ENCODE results near the gene KRT26. TPM values are rescaled to one million over a fixed set of nuclear protein-coding genes. Genes with fewer than 3 reads are reported as not detected.

The KRT26 gene
- polyA plus RNA-seq, 2 of the 4 experiments (the other 2 are of a cell fraction), result not detected

DNA sequence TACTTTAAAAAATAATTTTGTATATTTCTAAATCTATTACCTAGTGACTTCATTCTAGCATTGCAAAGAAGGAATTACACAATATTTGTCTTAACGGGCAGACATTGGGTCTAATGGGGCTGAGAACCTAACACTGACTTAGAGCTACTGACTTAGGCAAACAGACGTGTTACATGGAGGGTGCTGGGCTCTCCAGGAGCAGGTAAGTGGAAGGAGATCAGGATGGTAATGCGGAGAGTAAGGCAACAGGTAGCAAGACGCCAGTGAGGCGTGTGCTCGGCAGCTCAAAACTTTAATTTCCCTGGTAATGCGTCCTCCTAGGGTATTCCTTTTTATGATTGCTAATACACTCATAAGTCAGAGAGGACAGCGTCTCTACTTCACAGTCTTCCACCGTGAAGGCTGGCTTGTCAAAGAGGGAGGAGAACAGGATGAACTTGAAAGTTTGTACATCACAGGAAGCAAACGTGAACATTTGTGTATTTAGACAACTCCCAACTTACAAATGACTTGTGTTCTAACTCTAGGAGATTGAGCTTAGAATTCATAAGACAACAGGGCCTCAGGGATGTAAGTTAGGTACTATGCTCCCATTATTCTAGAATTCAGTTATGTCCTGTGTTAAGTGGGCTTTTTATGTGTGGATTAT is 23.1 kb upstream of the KRT26 start:
- H3K4me2 ChIP-seq, result no peak overlapping the region
- WGBS (ENCODE audit: missing lambda C conversion rate), result 65% methylated on average over 10 of the region's 10 CpGs
- DNase-seq (ENCODE audit: low read depth in 1 of 2, low spot score in 1 of 2) (no peak), FAIRE-seq (peak; percentile 13), ATAC-seq (no peak)
- no peaks in the 10 kb centered on the region for H3K9me3 ChIP-seq
- H3K4me1 ChIP-seq, result no peaks in the 10 kb centered on the region
- H3K4me3 ChIP-seq, result no peak overlapping the region
- no peak overlapping the region for H3K27ac ChIP-seq
- ChIA-PET CTCF (interaction anchor here (0.9 to 11.5 kb wide), 11 partner anchors 9 to 871 kb away, joined by 3 to 304 read pairs (median 7); no protein-coding TSS in a partner anchor), POLR2A (no interaction called here)
- TF ChIP-seq RFX5 (IDR thresholded peaks at IDR 0.05) (no peak), HOXA7 (CRISPR knock-in tag; IDR thresholded peaks at IDR 0.05) (no peak), EHMT2 (IDR thresholded peaks at IDR 0.05; ENCODE audit: low read depth) (no peak), BHLHE40 (IDR thresholded peaks at IDR 0.05; ENCODE audit: low read depth, low read length) (no peak), HEYL (CRISPR knock-in tag; IDR thresholded peaks at IDR 0.05) (no peak), NPAS2 (CRISPR knock-in tag; IDR thresholded peaks at IDR 0.05; ENCODE audit: borderline replicate concordance) (no peak), JUNB (IDR thresholded peaks at IDR 0.05) (no peak), KDM5A (IDR thresholded peaks at IDR 0.05) (no peak), CEBPB (IDR thresholded peaks at IDR 0.05) (no peak)
- TF ChIP-seq, protein P1, sequence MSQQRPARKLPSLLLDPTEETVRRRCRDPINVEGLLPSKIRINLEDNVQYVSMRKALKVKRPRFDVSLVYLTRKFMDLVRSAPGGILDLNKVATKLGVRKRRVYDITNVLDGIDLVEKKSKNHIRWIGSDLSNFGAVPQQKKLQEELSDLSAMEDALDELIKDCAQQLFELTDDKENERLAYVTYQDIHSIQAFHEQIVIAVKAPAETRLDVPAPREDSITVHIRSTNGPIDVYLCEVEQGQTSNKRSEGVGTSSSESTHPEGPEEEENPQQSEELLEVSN (IDR thresholded peaks at IDR 0.05; ENCODE audit: borderline replicate concordance, low read depth), result no peak
- TF ChIP-seq, protein P2, sequence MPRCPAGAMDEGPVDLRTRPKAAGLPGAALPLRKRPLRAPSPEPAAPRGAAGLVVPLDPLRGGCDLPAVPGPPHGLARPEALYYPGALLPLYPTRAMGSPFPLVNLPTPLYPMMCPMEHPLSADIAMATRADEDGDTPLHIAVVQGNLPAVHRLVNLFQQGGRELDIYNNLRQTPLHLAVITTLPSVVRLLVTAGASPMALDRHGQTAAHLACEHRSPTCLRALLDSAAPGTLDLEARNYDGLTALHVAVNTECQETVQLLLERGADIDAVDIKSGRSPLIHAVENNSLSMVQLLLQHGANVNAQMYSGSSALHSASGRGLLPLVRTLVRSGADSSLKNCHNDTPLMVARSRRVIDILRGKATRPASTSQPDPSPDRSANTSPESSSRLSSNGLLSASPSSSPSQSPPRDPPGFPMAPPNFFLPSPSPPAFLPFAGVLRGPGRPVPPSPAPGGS (IDR thresholded peaks at IDR 0.05), result no peak

DNA sequence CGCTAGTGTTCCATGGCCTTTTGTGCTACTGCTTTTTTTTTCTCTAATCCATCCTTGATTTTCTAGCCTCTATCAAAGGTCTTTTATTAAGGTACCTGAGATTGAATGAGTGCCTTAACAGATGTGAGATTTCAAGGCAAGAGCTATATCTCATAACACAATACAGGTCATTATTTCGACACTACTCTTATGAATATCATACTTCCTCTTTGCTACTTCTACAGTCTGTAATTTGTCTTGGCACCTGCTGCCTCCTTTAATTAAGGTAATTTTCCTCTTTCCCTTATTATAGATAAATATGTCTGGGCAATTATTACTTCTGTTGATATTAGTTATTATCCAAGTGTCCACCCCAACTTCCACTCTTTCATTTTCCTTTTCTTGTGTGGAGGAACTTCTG is 22.5 kb upstream of the KRT26 start:
- Histone ChIP-seq H3K9me3 (no peaks in the 10 kb centered on the region), H3K4me1 (no peaks in the 10 kb centered on the region), H3K27ac (no peak overlapping the region), H3K4me2 (no peak overlapping the region), H3K4me3 (no peak overlapping the region)
- ChIA-PET CTCF (interaction anchor here (1.5 to 11.5 kb wide), 7 partner anchors 8 to 868 kb away, joined by 3 to 304 read pairs (median 11); no protein-coding TSS in a partner anchor), POLR2A (no interaction called here)
- TF ChIP-seq FOXS1 (CRISPR knock-in tag; IDR thresholded peaks at IDR 0.05), result no peak
- TF ChIP-seq, protein P2 (IDR thresholded peaks at IDR 0.05), result no peak
- no peak for TF ChIP-seq HOXB5 (CRISPR knock-in tag; IDR thresholded peaks at IDR 0.05)
- TF ChIP-seq, protein P3, sequence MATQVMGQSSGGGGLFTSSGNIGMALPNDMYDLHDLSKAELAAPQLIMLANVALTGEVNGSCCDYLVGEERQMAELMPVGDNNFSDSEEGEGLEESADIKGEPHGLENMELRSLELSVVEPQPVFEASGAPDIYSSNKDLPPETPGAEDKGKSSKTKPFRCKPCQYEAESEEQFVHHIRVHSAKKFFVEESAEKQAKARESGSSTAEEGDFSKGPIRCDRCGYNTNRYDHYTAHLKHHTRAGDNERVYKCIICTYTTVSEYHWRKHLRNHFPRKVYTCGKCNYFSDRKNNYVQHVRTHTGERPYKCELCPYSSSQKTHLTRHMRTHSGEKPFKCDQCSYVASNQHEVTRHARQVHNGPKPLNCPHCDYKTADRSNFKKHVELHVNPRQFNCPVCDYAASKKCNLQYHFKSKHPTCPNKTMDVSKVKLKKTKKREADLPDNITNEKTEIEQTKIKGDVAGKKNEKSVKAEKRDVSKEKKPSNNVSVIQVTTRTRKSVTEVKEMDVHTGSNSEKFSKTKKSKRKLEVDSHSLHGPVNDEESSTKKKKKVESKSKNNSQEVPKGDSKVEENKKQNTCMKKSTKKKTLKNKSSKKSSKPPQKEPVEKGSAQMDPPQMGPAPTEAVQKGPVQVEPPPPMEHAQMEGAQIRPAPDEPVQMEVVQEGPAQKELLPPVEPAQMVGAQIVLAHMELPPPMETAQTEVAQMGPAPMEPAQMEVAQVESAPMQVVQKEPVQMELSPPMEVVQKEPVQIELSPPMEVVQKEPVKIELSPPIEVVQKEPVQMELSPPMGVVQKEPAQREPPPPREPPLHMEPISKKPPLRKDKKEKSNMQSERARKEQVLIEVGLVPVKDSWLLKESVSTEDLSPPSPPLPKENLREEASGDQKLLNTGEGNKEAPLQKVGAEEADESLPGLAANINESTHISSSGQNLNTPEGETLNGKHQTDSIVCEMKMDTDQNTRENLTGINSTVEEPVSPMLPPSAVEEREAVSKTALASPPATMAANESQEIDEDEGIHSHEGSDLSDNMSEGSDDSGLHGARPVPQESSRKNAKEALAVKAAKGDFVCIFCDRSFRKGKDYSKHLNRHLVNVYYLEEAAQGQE (IDR thresholded peaks at IDR 0.05), result no peak
- no peak for TF ChIP-seq KDM5A (IDR thresholded peaks at IDR 0.05)
- no peak for TF ChIP-seq TFCP2L1 (CRISPR knock-in tag; IDR thresholded peaks at IDR 0.05)
- no peak for TF ChIP-seq ZSCAN20 (CRISPR knock-in tag; IDR thresholded peaks at IDR 0.05)
- ATAC-seq, result no peak
- DNase-seq (ENCODE audit: low read depth in 1 of 2, low spot score in 1 of 2), result no peak
- FAIRE-seq, result peak; percentile 32
- 77% methylated on average over 2 of the region's 2 CpGs for WGBS (ENCODE audit: missing lambda C conversion rate)

Data from A549 (cell line).